Activated CD4-positive, alpha-beta T cell treated with anti-CD3 and anti-CD28 coated beads for 36 hours (primary cell): ENCODE results near the gene TLE3. TPM values are rescaled to one million over a fixed set of nuclear protein-coding genes. Genes with fewer than 3 reads are reported as not detected.

ENCODE experiments used
- ATAC-seq: fragments of 200-7000 bp; cut with Tn5 transposase; one replicate; pipeline ENCODE4 v1.10.0; 2021; ENCODE audit warnings: mild to moderate bottlenecking, moderate library complexity
- CTCF ChIA-PET: fragments of 350-600 bp; sonication (Branson Sonifier 250); formaldehyde crosslinking; loops from one replicate; lab custom pipeline; 2021; ENCODE audit warnings: antibody characterized with exemption; lab: Charles Lee
- POLR2A ChIA-PET: fragments of 350-600 bp; sonication (Branson Sonifier 250); formaldehyde crosslinking; loops from one replicate; lab custom pipeline; 2021; ENCODE audit warnings: antibody characterized with exemption, inconsistent platforms; lab: Charles Lee
- DNase-seq: peaks from one replicate; pipeline ENCODE4 v3.0.0-alpha.2; 2020
- H3K27ac Mint-ChIP-seq: one replicate; pipeline ENCODE4 v1.8.0; 2021; ENCODE audit warnings: mixed read lengths
- H3K27me3 Mint-ChIP-seq: one replicate; pipeline ENCODE4 v1.8.0; 2021; ENCODE audit warnings: mixed read lengths
- H3K36me3 Mint-ChIP-seq: one replicate; pipeline ENCODE4 v1.8.0; 2021; ENCODE audit warnings: low read depth, mixed read lengths
- H3K4me1 Mint-ChIP-seq: one replicate; pipeline ENCODE4 v1.8.0; 2021; ENCODE audit warnings: mixed read lengths
- H3K4me3 Mint-ChIP-seq: one replicate; pipeline ENCODE4 v1.8.0; 2021; ENCODE audit warnings: mild to moderate bottlenecking, moderate library complexity, mixed read lengths
- H3K9me3 Mint-ChIP-seq: one replicate; pipeline ENCODE4 v1.8.0; 2021; ENCODE audit warnings: low read depth, mixed read lengths
- intact Hi-C, 2 experiments: fragments of 100-400 bp; cut with DNase I in 1 of 2; cut with micrococcal nuclease in 1 of 2; formaldehyde crosslinking; loops; one replicate each; pipeline versions ENCODE4 v1.14.2 to v1.15.1; 2022 to 2024; cut with DNase I, micrococcal nuclease
- total RNA-seq, 2 experiments: library from RNA; stranded (reverse); gene quantifications; one replicate each; pipeline ENCODE4 v1.2.3, GENCODE V29; 2021

The TLE3 gene
- total RNA-seq, 2 experiments from 2014 or later = 89.2 to 97.6 TPM

GRCh38 chr15:70044168-70044567, 53.5 kb downstream of the TLE3 start:
- Mint-ChIP-seq H3K4me3 (no peak overlapping the region), H3K27ac (no peak overlapping the region), H3K27me3 (no peaks in the 10 kb centered on the region), H3K36me3 (peaks cover 17% of the 10 kb centered on the region), H3K4me1 (no peaks in the 10 kb centered on the region), H3K9me3 (no peaks in the 10 kb centered on the region)
- POLR2A ChIA-PET = no interaction called here
- intact Hi-C loops = no loop called here
- ATAC-seq (no peak), DNase-seq (no peak)
- CTCF ChIA-PET = interaction anchor here (0.6 to 0.9 kb wide), 2 partner anchors 8 to 325 kb away, joined by 3 read pairs; no protein-coding TSS in a partner anchor

- no peaks in the 10 kb centered on the region for H3K27me3 Mint-ChIP-seq
- CTCF ChIA-PET = interaction anchor here (0.9 kb wide), 1 partner anchor 8 kb away, joined by 3 read pairs; no protein-coding TSS in a partner anchor
- H3K4me3 Mint-ChIP-seq = no peak overlapping the region
- no peaks in the 10 kb centered on the region for H3K9me3 Mint-ChIP-seq
- DNase-seq (no peak), ATAC-seq (no peak)
- H3K27ac Mint-ChIP-seq = no peak overlapping the region
- intact Hi-C loops = no loop called here
- POLR2A ChIA-PET = no interaction called here
- no peaks in the 10 kb centered on the region for H3K4me1 Mint-ChIP-seq
- peaks cover 15% of the 10 kb centered on the region for H3K36me3 Mint-ChIP-seq
Observed at GRCh38 chr15:70043590-70043989, 54.1 kb downstream of the TLE3 start.

DNA sequence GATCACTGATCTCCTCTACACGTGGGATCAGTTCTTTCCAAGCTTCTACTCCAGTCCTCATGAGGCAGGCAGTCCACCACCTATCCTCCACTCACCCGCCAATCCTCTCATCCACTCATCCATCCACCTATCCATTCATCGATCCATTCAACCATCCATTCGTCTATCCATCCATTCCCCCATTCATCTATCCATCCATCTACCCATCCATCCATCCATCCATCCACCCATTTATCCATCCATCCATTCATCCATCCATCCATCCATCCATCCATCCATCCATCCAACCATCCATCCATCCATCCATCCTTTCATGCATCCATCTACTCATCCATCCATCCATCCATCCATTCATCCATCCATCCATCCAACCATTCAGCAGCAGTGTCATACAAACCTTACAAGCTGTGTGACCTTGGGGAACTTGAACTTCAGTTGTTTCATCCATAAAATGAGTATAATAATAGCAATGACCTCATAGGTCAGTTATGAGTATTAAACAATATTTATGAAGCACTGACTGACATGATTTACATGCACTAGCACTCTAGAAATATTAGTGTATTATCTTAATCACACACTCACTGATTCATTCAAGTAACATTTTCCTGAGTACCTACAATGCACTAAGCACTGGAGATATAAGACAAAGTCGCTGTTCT, 55.0 kb downstream of the TLE3 start:
- H3K27me3 Mint-ChIP-seq = no peaks in the 10 kb centered on the region
- POLR2A ChIA-PET = no interaction called here
- DNase-seq = no peak

DNA sequence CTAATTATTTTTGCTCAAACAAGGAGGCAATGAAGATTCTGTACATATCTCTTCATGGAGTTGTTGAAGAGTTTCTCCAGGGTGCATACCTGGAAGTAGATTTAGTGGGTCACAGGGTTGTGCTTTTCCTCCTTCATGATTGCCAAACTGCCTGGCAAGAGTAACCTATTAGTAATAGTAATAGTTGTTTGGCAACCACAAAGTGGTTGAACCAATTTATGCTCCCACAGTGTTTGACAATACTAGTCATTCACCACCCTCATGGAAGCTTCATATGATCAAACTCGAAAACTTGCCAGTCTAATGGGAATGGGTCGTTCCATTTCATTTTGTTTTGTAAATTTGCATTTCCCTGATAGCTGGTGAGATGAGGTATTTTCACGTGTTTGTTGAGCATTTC, 57.8 kb downstream of the TLE3 start:
- Mint-ChIP-seq H3K36me3 (peaks cover 5% of the 10 kb centered on the region), H3K27me3 (no peaks in the 10 kb centered on the region), H3K27ac (no peak overlapping the region), H3K9me3 (no peaks in the 10 kb centered on the region), H3K4me3 (no peak overlapping the region), H3K4me1 (no peaks in the 10 kb centered on the region)
- ChIA-PET CTCF (no interaction called here), POLR2A (no interaction called here)
- intact Hi-C loops = no loop called here
- ATAC-seq (no peak), DNase-seq (no peak)

More for the DNA sequence above, 55.0 kb downstream of the TLE3 start:
- CTCF ChIA-PET = no interaction called here
- ATAC-seq = no peak
- H3K4me1 Mint-ChIP-seq = no peaks in the 10 kb centered on the region
- intact Hi-C loops = no loop called here
- no peaks in the 10 kb centered on the region for H3K9me3 Mint-ChIP-seq
- H3K36me3 Mint-ChIP-seq = peaks cover 12% of the 10 kb centered on the region
- no peak overlapping the region for H3K27ac Mint-ChIP-seq
- no peak overlapping the region for H3K4me3 Mint-ChIP-seq

DNA sequence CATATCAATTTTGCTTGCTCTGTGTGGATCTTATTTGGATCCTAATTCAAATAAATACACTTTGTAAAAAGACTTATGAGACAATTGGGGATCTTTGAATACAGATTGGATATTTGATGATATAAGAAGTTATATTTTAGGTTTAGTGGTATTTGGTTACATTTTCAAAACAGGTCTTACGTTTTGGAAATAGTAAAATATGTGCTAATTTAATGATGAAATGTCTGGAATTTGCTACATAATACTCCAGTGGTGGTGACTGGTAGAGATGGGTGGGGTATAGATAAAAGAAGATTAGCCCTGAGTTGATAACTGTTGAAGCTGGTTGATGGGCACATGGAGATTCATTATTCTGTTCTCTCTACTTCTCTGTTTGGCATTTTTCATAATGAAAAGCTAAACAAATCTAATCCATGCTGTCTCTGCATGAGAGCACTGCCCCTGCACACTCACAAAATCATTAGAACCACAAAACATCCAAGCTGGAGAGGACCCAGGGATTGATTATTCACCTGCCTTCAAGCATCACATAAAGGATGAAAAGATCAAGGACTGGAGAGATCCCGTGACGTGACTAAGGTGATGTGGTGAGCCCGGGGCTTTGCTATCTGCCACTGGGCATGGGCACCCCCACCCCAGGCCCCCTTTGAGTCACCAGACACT, 58.9 kb downstream of the TLE3 start:
- H3K27me3 Mint-ChIP-seq = no peaks in the 10 kb centered on the region
- POLR2A ChIA-PET = no interaction called here
- CTCF ChIA-PET = interaction anchor here (0.5 kb wide), 1 partner anchor 1740 kb away, joined by 3 read pairs; no protein-coding TSS in a partner anchor
- H3K27ac Mint-ChIP-seq = no peak overlapping the region
- H3K36me3 Mint-ChIP-seq = no peaks in the 10 kb centered on the region
- no peaks in the 10 kb centered on the region for H3K9me3 Mint-ChIP-seq
- intact Hi-C loops = no loop called here
- no peaks in the 10 kb centered on the region for H3K4me1 Mint-ChIP-seq
- no peak for ATAC-seq
- no peak overlapping the region for H3K4me3 Mint-ChIP-seq
- no peak for DNase-seq

DNA sequence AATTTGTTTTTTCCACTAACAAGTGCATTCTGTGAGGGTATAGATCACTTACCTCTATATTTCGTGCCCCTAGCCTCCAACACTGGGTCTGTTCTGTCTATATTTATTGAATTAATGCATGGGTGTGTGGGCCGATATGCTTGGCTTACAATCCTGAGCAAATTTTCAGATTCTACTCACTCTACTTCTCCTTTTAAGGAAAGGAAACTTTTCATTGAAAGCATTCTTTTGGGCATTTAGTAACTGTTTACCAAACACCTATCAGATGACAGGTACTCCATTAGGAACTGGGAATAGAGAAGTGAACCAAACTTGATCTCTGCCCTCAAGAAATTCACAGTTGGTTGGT, 60.5 kb downstream of the TLE3 start:
- Mint-ChIP-seq H3K36me3 (no peaks in the 10 kb centered on the region), H3K27ac (no peak overlapping the region), H3K27me3 (no peaks in the 10 kb centered on the region), H3K9me3 (no peaks in the 10 kb centered on the region), H3K4me1 (no peaks in the 10 kb centered on the region), H3K4me3 (no peak overlapping the region)
- POLR2A ChIA-PET = no interaction called here
- DNase-seq (no peak), ATAC-seq (no peak)
- intact Hi-C loops = no loop called here
- CTCF ChIA-PET = no interaction called here

DNA sequence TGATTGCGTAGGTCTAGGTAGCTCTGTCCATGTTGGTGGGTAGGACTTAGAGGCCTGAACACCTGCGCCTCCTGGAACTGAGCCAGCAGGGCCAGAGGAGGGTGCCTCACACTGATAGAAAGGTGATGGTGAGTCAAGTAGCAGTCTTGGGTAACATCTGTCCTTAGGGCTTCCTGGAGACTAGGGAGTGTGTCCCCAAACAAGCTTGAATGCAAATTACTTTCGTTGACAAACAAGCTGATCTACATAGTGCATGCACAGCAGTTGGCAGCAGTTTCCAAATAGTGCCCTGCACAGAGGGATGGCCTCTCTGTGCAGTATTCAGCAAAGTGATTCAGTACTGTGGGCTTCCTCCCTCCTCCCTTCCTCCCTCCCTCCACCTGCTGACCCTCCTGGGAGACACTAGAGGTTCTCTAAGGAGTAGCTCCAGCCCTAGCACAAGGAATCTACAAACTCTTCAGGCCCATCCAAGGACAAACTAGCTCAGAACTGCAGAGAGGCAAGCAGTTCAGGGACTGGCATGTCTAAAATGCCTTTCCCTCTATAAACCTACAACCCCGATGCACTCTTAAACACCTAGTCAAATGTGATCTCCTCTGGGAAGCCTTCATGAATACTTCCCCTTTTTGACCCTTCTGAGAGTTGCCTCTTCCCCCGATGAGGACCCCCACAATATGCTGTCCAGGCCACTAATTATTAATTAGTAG, 61.0 kb downstream of the TLE3 start:
- Mint-ChIP-seq H3K4me1 (no peaks in the 10 kb centered on the region), H3K27me3 (no peaks in the 10 kb centered on the region), H3K27ac (no peak overlapping the region), H3K4me3 (no peak overlapping the region), H3K36me3 (no peaks in the 10 kb centered on the region), H3K9me3 (no peaks in the 10 kb centered on the region)
- DNase-seq = no peak
- intact Hi-C loops = no loop called here
- ChIA-PET POLR2A (no interaction called here), CTCF (interaction anchor here (0.6 kb wide), 1 partner anchor 598 kb away, joined by 3 read pairs; no protein-coding TSS in a partner anchor)
- ATAC-seq = no peak

DNA sequence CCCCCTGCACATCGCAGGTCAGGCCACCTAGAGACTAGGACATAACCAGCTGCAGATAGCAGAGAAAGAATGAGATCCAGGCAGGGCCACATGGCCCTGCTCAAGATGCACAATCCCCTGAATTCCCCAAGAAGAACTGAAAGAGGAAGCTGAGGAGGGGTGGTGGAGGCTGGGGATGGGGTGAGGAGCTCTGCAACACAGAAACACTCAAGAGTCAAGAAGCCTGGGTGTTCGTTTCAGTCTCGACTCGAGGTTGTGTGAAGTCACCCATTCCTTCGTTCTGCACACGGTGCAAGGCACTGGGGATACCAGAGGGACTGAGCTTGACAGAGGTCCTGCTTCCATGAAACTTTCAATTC, 62.0 kb downstream of the TLE3 start:
- no peak overlapping the region for H3K27ac Mint-ChIP-seq
- intact Hi-C loops = no loop called here
- H3K36me3 Mint-ChIP-seq = no peaks in the 10 kb centered on the region
- CTCF ChIA-PET = interaction anchor here (0.9 to 1.7 kb wide), 2 partner anchors 8 to 13 kb away, joined by 3 to 6 read pairs; no protein-coding TSS in a partner anchor
- H3K27me3 Mint-ChIP-seq = no peaks in the 10 kb centered on the region
- no peaks in the 10 kb centered on the region for H3K9me3 Mint-ChIP-seq
- DNase-seq (no peak), ATAC-seq (no peak)
- no peak overlapping the region for H3K4me3 Mint-ChIP-seq
- no peaks in the 10 kb centered on the region for H3K4me1 Mint-ChIP-seq
- POLR2A ChIA-PET = no interaction called here

GRCh38 chr15:70035051-70035718, 62.5 kb downstream of the TLE3 start:
- ChIA-PET POLR2A (interaction anchor here (0.5 kb wide), 1 partner anchor 23 kb away, joined by 3 read pairs; no protein-coding TSS in a partner anchor), CTCF (interaction anchor here (0.9 to 1.7 kb wide), 2 partner anchors 9 to 12 kb away, joined by 3 to 6 read pairs; no protein-coding TSS in a partner anchor)
- H3K4me3 Mint-ChIP-seq = no peak overlapping the region
- no peak overlapping the region for H3K27ac Mint-ChIP-seq
- no peaks in the 10 kb centered on the region for H3K4me1 Mint-ChIP-seq
- H3K9me3 Mint-ChIP-seq = no peaks in the 10 kb centered on the region
- no peaks in the 10 kb centered on the region for H3K27me3 Mint-ChIP-seq
- intact Hi-C loops = no loop called here
- DNase-seq = no peak
- no peak for ATAC-seq
- no peaks in the 10 kb centered on the region for H3K36me3 Mint-ChIP-seq

- Mint-ChIP-seq H3K36me3 (no peaks in the 10 kb centered on the region), H3K27ac (no peak overlapping the region), H3K4me1 (no peaks in the 10 kb centered on the region), H3K27me3 (no peaks in the 10 kb centered on the region), H3K4me3 (no peak overlapping the region), H3K9me3 (no peaks in the 10 kb centered on the region)
- no peak for DNase-seq
- CTCF ChIA-PET = interaction anchor here (1.7 kb wide), 1 partner anchor 12 kb away, joined by 6 read pairs; no protein-coding TSS in a partner anchor
- POLR2A ChIA-PET = interaction anchor here (0.5 kb wide), 1 partner anchor 22 kb away, joined by 3 read pairs; no protein-coding TSS in a partner anchor
- intact Hi-C loops = no loop called here
- ATAC-seq = no peak
Observed at GRCh38 chr15:70034596-70034995, 63.1 kb downstream of the TLE3 start.

GRCh38 chr15:70034141-70034540, 63.6 kb downstream of the TLE3 start:
- no peaks in the 10 kb centered on the region for H3K27me3 Mint-ChIP-seq
- ChIA-PET POLR2A (no interaction called here), CTCF (interaction anchor here (1.7 kb wide), 1 partner anchor 11 kb away, joined by 6 read pairs; no protein-coding TSS in a partner anchor)
- DNase-seq (no peak), ATAC-seq (no peak)
- no peaks in the 10 kb centered on the region for H3K36me3 Mint-ChIP-seq
- intact Hi-C loops = no loop called here
- no peak overlapping the region for H3K4me3 Mint-ChIP-seq
- no peaks in the 10 kb centered on the region for H3K4me1 Mint-ChIP-seq
- no peak overlapping the region for H3K27ac Mint-ChIP-seq
- H3K9me3 Mint-ChIP-seq = no peaks in the 10 kb centered on the region
